AG04450 (cell line): ENCODE data around the gene MAGI3. TPM values are rescaled to one million over a fixed set of nuclear protein-coding genes. Genes with fewer than 3 reads are reported as not detected.

Experiments used
- CTCF ChIA-PET: fragments of 300-600, 350-600 bp; formaldehyde crosslinking; extraction: SDS; loops from one replicate; lab custom pipeline; 2022; ENCODE audit warnings: antibody characterized with exemption, inconsistent platforms; lab: Charles Lee
- POLR2A ChIA-PET: fragments of 350-600 bp; formaldehyde crosslinking; extraction: SDS; loops from one replicate; lab custom pipeline; 2021; ENCODE audit warnings: antibody characterized with exemption, inconsistent platforms; lab: Yijun Ruan, JAX
- DNase-seq: peaks from one replicate; pipeline ENCODE4 v3.0.0-alpha.2; 2011; ENCODE audit warnings: low read depth, low spot score
- H3K27ac ChIP-seq: one replicate; pipeline ENCODE4 v1.5.1; 2012; ENCODE audit warnings: low read depth, low read length, control low read depth
- H3K27me3 ChIP-seq: one replicate; pipeline ENCODE4 v1.6.0; 2012; ENCODE audit warnings: low read length; ENCODE audit not compliant: control insufficient read depth, insufficient read depth
- H3K4me3 ChIP-seq: 2 replicates; pipeline ENCODE4 v1.5.1; 2011; ENCODE audit warnings: mild to moderate bottlenecking, low read depth, low read length, control low read depth
- H3K9me3 ChIP-seq: 2 replicates; pipeline ENCODE4 v1.5.1; 2012; ENCODE audit warnings: low read length; ENCODE audit not compliant: control insufficient read depth, insufficient read depth
- CTCF ChIP-seq: IDR thresholded peaks from 2 replicates; pipeline ENCODE4 v1.5.1; 2011; ENCODE audit warnings: low read depth, low read length, control low read depth, inconsistent platforms
- polyA plus RNA-seq: library from polyadenylated mRNA; depleted of rRNA; stranded (reverse); fragments of >200 nt; gene quantifications from 2 replicates; pipeline ENCODE4 v1.2.3, GENCODE V29; 2011

The MAGI3 gene
- polyA plus RNA-seq, 1 experiment = 5.8 TPM

GRCh38 chr1:113388017-113388620, 2.2 kb upstream of the MAGI3 start:
- no peaks in the 10 kb centered on the region; the same call in 1 of the 2 replicates for H3K9me3 ChIP-seq
- no peak overlapping the region for H3K4me3 ChIP-seq
- no peak for TF ChIP-seq CTCF
- POLR2A ChIA-PET = no interaction called here
- H3K27ac ChIP-seq = no peak overlapping the region
- DNase-seq = no peak
- CTCF ChIA-PET = interaction anchor here (1.4 to 2.2 kb wide), 3 partner anchors 247 to 316 kb away, joined by 3 to 9 read pairs (median 4); partner anchors contain the start of gene LRIG2
- H3K27me3 ChIP-seq = no peaks in the 10 kb centered on the region

GRCh38 chr1:113388621-113389358, 1.5 kb upstream of the MAGI3 start:
- no peaks in the 10 kb centered on the region; the same call in 1 of the 2 replicates for H3K9me3 ChIP-seq
- H3K4me3 ChIP-seq = peak overlapping the region; percentile 75
- no peaks in the 10 kb centered on the region for H3K27me3 ChIP-seq
- TF ChIP-seq CTCF = no peak
- H3K27ac ChIP-seq = no peak overlapping the region
- DNase-seq = no peak
- ChIA-PET POLR2A (no interaction called here), CTCF (interaction anchor here (0.6 to 2.2 kb wide), 3 partner anchors 287 to 327 kb away, joined by 3 to 9 read pairs (median 4); partner anchors contain the start of gene LRIG2)

- Histone ChIP-seq H3K4me3 (peak overlapping the region; percentile 75), H3K27me3 (no peaks in the 10 kb centered on the region), H3K27ac (peak overlapping the region; percentile 69), H3K9me3 (no peaks in the 10 kb centered on the region; the same call in 1 of the 2 replicates)
- ChIA-PET CTCF (interaction anchor here (0.6 to 2.2 kb wide), 5 partner anchors 53 to 589 kb away, joined by 3 to 9 read pairs (median 3); partner anchors contain the start of gene LRIG2), POLR2A (interaction anchor here (0.7 to 1.1 kb wide), 2 partner anchors 152 to 273 kb away, joined by 3 read pairs; no protein-coding TSS in a partner anchor)
- no peak for DNase-seq
- TF ChIP-seq CTCF = no peak
Measured at GRCh38 chr1:113389359-113389952, 859 bp upstream of the MAGI3 start.

- ChIA-PET CTCF (interaction anchor here (1.0 to 1.4 kb wide), 6 partner anchors 12 to 287 kb away, joined by 3 to 4 read pairs (median 4); no protein-coding TSS in a partner anchor), POLR2A (interaction anchor here (1.1 kb wide), 1 partner anchor 151 kb away, joined by 3 read pairs; no protein-coding TSS in a partner anchor)
- Histone ChIP-seq H3K9me3 (no peaks in the 10 kb centered on the region; the same call in 1 of the 2 replicates), H3K4me3 (peak overlapping the region; percentile 86), H3K27ac (no peak overlapping the region), H3K27me3 (no peaks in the 10 kb centered on the region)
- no peak for DNase-seq
- no peak for TF ChIP-seq CTCF
Measured at GRCh38 chr1:113390871-113391648, 745 bp downstream of the MAGI3 start.
